Nasal cavity respiratory epithelium epithelial cell of viscerocranial mucosa (primary cell): ENCODE results near the gene CTNNB1. TPM values are rescaled to one million over a fixed set of nuclear protein-coding genes. Genes with fewer than 3 reads are reported as not detected.

ENCODE experiments used
- total RNA-seq: library from RNA; depleted of rRNA; stranded (reverse); fragments of >200 nt; gene quantifications from 2 replicates; pipeline ENCODE4 v1.2.3, GENCODE V29; 2014

CTNNB1 gene
- total RNA-seq: 945 and 1,027 TPM in 2 replicates

DNA sequence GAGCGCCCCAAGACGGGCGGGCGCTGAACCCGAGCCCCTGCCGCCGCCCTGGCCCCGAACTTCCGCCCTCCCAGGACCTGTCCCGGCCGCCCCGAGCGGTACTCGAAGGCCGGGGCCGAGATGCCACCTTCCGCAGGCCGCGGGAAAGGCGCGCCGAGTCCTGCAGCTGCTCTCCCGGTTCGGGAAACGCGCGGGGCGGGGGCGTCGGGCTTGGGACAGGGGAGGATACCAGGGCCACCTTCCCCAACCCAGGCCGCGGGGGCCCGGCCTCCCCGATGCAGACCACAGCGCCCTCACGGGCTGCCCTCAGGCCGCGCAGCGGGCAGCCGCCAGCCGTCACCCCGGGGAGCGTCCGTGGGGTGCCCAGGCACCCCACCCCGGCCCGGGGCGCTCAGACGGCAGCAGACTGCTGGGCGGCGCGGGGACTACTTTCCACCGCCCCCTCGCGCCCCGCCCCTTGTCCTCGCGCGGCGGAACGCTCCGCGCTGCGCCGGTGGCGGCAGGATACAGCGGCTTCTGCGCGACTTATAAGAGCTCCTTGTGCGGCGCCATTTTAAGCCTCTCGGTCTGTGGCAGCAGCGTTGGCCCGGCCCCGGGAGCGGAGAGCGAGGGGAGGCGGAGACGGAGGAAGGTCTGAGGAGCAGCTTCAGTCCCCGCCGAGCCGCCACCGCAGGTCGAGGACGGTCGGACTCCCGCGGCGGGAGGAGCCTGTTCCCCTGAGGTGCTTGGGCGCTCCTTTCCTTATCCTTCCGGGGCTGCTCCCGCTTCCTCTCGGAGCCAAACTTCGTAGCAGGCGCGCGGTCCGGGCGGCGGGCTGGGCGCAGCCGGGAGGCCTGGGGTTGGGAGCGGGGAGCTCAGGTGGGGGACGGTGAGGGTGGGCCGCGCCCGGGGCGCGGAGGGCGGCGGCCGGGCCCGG is at the start of gene CTNNB1:
Gene CTNNB1, plus strand, starts transcription at position 556 of the 916 bp plus-strand sequence. CDS start 24,564 bp downstream, outside the sequence.

